T-cell (primary cell): ENCODE results near the gene ADAMTS12. TPM values are rescaled to one million over a fixed set of nuclear protein-coding genes. Genes with fewer than 3 reads are reported as not detected.

ENCODE experiments used
- ATAC-seq, 4 experiments: fragments of 200-7000 bp in 3 of 4; fragments of 150-1000 bp in 1 of 4; cut with Tn5 transposase; replicated peaks in 1 of 4; 1 replicate in 3 of 4; 2 replicates in 1 of 4; pipeline ENCODE4 v1.10.0; 2021; ENCODE audit warnings: moderate library complexity in 3 of 4, mild to moderate bottlenecking in 2 of 4, moderate number of reproducible peaks in 1 of 4
- CTCF ChIA-PET, 2 donors: fragments of 300-600 bp; sonication (Branson Sonifier 250); formaldehyde crosslinking; loops; one replicate each; lab custom pipeline; 2022; ENCODE audit warnings: antibody characterized with exemption in 2 of 2; lab: Charles Lee
- POLR2A ChIA-PET, 2 donors: fragments of 300-600 bp; sonication (Branson Sonifier 250); formaldehyde crosslinking; loops; one replicate each; lab custom pipeline; 2022; ENCODE audit warnings: antibody characterized with exemption in 2 of 2; lab: Charles Lee
- DNase-seq, 35 experiments: peaks; one replicate each; pipeline versions ENCODE4 v3.0.0 to v3.0.0-alpha.2; 2013 to 2023
- H3K27ac ChIP-seq: one replicate; pipeline ENCODE4 v1.5.1; 2013; ENCODE audit warnings: low read length
- H3K27me3 ChIP-seq, 2 experiments: replicated peaks in 1 of 2; 1 replicate in 1 of 2; 2 replicates in 1 of 2; pipeline versions ENCODE4 v1.6.1 to v1.7.0; 2013; ENCODE audit warnings: low read length in 1 of 2, mixed read lengths in 1 of 2; ENCODE audit not compliant: control insufficient read depth in 2 of 2, insufficient read depth in 2 of 2; ENCODE audit errors: extremely low read depth in 1 of 2
- H3K36me3 ChIP-seq, 2 donors: 1 replicate in 1 of 2; 2 replicates in 1 of 2; pipeline versions ENCODE4 v1.6.1 to v1.7.0; 2013; ENCODE audit warnings: low read length in 1 of 2; ENCODE audit not compliant: control insufficient read depth in 2 of 2, insufficient read depth in 1 of 2; ENCODE audit errors: extremely low read depth in 1 of 2
- H3K4me1 ChIP-seq, 2 experiments: 1 replicate in 1 of 2; 2 replicates in 1 of 2; pipeline versions ENCODE4 v1.6.1 to v1.7.0; 2013; ENCODE audit warnings: low read length in 2 of 2, mixed read lengths in 1 of 2; ENCODE audit not compliant: insufficient read depth in 2 of 2, control insufficient read depth in 1 of 2; ENCODE audit errors: extremely low read depth in 1 of 2
- H3K4me3 ChIP-seq, 2 donors: 1 replicate in 1 of 2; 2 replicates in 1 of 2; pipeline versions ENCODE4 v1.5.1 to v1.7.0; 2013; ENCODE audit warnings: mild to moderate bottlenecking in 2 of 2, low read length in 1 of 2, moderate library complexity in 1 of 2; ENCODE audit not compliant: control insufficient read depth in 1 of 2; ENCODE audit errors: extremely low read depth in 1 of 2
- H3K9me3 ChIP-seq: 2 replicates; pipeline ENCODE4 v1.7.0; 2013
- H3K27ac Mint-ChIP-seq, 2 donors: one replicate each; pipeline ENCODE4 v1.8.0; 2020 to 2021; ENCODE audit warnings: mild to moderate bottlenecking in 2 of 2, mixed read lengths in 2 of 2
- H3K27me3 Mint-ChIP-seq, 2 donors: one replicate each; pipeline ENCODE4 v1.8.0; 2021 to 2022; ENCODE audit warnings: mixed read lengths in 2 of 2
- H3K36me3 Mint-ChIP-seq: one replicate; pipeline ENCODE4 v1.8.0; 2021; ENCODE audit warnings: mixed read lengths
- H3K4me1 Mint-ChIP-seq, 3 donors: one replicate each; pipeline ENCODE4 v1.8.0; 2020 to 2022; ENCODE audit warnings: mixed read lengths in 3 of 3, mild to moderate bottlenecking in 1 of 3
- H3K4me3 Mint-ChIP-seq, 3 donors: one replicate each; pipeline ENCODE4 v1.8.0; 2020 to 2022; ENCODE audit warnings: mild to moderate bottlenecking in 3 of 3, mixed read lengths in 3 of 3, moderate library complexity in 3 of 3
- H3K9me3 Mint-ChIP-seq, 3 donors: one replicate each; pipeline ENCODE4 v1.8.0; 2020 to 2022; ENCODE audit warnings: mixed read lengths in 3 of 3
- WGBS: methylation state at CpG from one replicate; pipeline ENCODE4 v1.1.5; 2013; ENCODE audit warnings: missing lambda C conversion rate; ENCODE audit not compliant: insufficient coverage; 5-methylcytosine and 5-hydroxymethylcytosine counted together
- total RNA-seq, 35 experiments: library from RNA in 6 of 35; stranded (reverse) in 6 of 35; fragments of 120-200 nt in 1 of 35; gene quantifications; one replicate each; pipeline versions ENCODE4 v1.2.1 to v1.2.4 and lab custom pipeline; 2013 to 2026

ADAMTS12 gene
- total RNA-seq, 5 donors from 2014 or later (not counting 1 experiment from before 2014, with no cell fraction given) = 0.03 TPM; not detected in 4

- ATAC-seq = no peak
- no peak for DNase-seq
- no peak overlapping the region for H3K4me3 Mint-ChIP-seq
- no peaks in the 10 kb centered on the region for H3K9me3 Mint-ChIP-seq
- Histone ChIP-seq H3K4me3 (no peak overlapping the region), H3K36me3 (no peaks in the 10 kb centered on the region), H3K4me1 (no peaks in the 10 kb centered on the region), H3K27me3 (peaks cover 0 to 2% of the 10 kb centered on the region in 2 experiments), H3K27ac (no peak overlapping the region), H3K9me3 (no peaks in the 10 kb centered on the region)
- H3K4me1 Mint-ChIP-seq = no peaks in the 10 kb centered on the region
- 90% methylated on average over 5 of the region's 10 CpGs for WGBS
- ChIA-PET CTCF (no interaction called here), POLR2A (no interaction called here)
- no peaks in the 10 kb centered on the region for H3K36me3 Mint-ChIP-seq
- H3K27ac Mint-ChIP-seq = no peak overlapping the region
- peaks cover 2 to 3% of the 10 kb centered on the region in 2 donors for H3K27me3 Mint-ChIP-seq
Measured at GRCh38 chr5:33530183-33531036, 361.4 kb downstream of the ADAMTS12 start.

GRCh38 chr5:33527696-33528095, 364.1 kb downstream of the ADAMTS12 start:
- no peaks in the 10 kb centered on the region for H3K27me3 ChIP-seq
- POLR2A ChIA-PET = no interaction called here
- H3K27ac ChIP-seq = no peak overlapping the region
- no peak overlapping the region for H3K4me3 ChIP-seq
- H3K9me3 ChIP-seq = no peaks in the 10 kb centered on the region
- H3K4me1 ChIP-seq = no peaks in the 10 kb centered on the region
- Mint-ChIP-seq H3K27ac (no peak overlapping the region), H3K27me3 (peaks cover 0 to 4% of the 10 kb centered on the region in 2 donors), H3K4me3 (no peak overlapping the region), H3K36me3 (no peaks in the 10 kb centered on the region), H3K9me3 (no peaks in the 10 kb centered on the region), H3K4me1 (no peaks in the 10 kb centered on the region)
- DNase-seq (no peak), ATAC-seq (no peak)
- no peaks in the 10 kb centered on the region for H3K36me3 ChIP-seq
- CTCF ChIA-PET = interaction anchor here in 1 of 2 donors (0.7 kb wide), 1 partner anchor 75 kb away, joined by 5 read pairs; no protein-coding TSS in a partner anchor
- WGBS = no CpG with 5 or more reads among the region's 2 CpGs

- Histone ChIP-seq H3K9me3 (no peaks in the 10 kb centered on the region), H3K4me3 (no peak overlapping the region), H3K4me1 (no peaks in the 10 kb centered on the region), H3K27ac (no peak overlapping the region), H3K27me3 (no peaks in the 10 kb centered on the region), H3K36me3 (no peaks in the 10 kb centered on the region)
- Mint-ChIP-seq H3K9me3 (no peaks in the 10 kb centered on the region), H3K27ac (no peak overlapping the region), H3K4me1 (no peaks in the 10 kb centered on the region), H3K4me3 (no peak overlapping the region), H3K27me3 (peaks cover 4% of the 10 kb centered on the region in 2 donors), H3K36me3 (no peaks in the 10 kb centered on the region)
- CTCF ChIA-PET = no interaction called here
- WGBS = 57% methylated on average over 4 of the region's 4 CpGs
- POLR2A ChIA-PET = no interaction called here
- no peak for DNase-seq
- no peak for ATAC-seq
Measured at GRCh38 chr5:33526755-33527154, 365.0 kb downstream of the ADAMTS12 start.

GRCh38 chr5:33524476-33524875, 367.3 kb downstream of the ADAMTS12 start:
- ChIA-PET POLR2A (no interaction called here), CTCF (no interaction called here)
- Histone ChIP-seq H3K9me3 (no peaks in the 10 kb centered on the region), H3K4me3 (no peak overlapping the region), H3K27ac (no peak overlapping the region), H3K27me3 (no peaks in the 10 kb centered on the region), H3K4me1 (no peaks in the 10 kb centered on the region), H3K36me3 (no peaks in the 10 kb centered on the region)
- H3K9me3 Mint-ChIP-seq = peaks cover 0 to under 1% (median 0%) of the 10 kb centered on the region in 3 donors
- peaks cover 4 to 6% of the 10 kb centered on the region in 2 donors for H3K27me3 Mint-ChIP-seq
- DNase-seq = no peak
- no peaks in the 10 kb centered on the region for H3K4me1 Mint-ChIP-seq
- H3K4me3 Mint-ChIP-seq = no peak overlapping the region
- no peak overlapping the region for H3K27ac Mint-ChIP-seq
- WGBS = 95% methylated on average over 2 of the region's 2 CpGs
- no peak for ATAC-seq
- no peaks in the 10 kb centered on the region for H3K36me3 Mint-ChIP-seq

GRCh38 chr5:33523208-33523771, 368.5 kb downstream of the ADAMTS12 start:
- Histone ChIP-seq H3K36me3 (no peaks in the 10 kb centered on the region), H3K27ac (no peak overlapping the region), H3K9me3 (no peaks in the 10 kb centered on the region), H3K4me1 (no peaks in the 10 kb centered on the region), H3K27me3 (no peaks in the 10 kb centered on the region), H3K4me3 (no peak overlapping the region)
- Mint-ChIP-seq H3K27ac (no peak overlapping the region), H3K9me3 (peaks cover 0 to 4% (median 3%) of the 10 kb centered on the region in 3 donors), H3K36me3 (no peaks in the 10 kb centered on the region), H3K27me3 (peaks cover 4 to 6% of the 10 kb centered on the region in 2 donors), H3K4me3 (no peak overlapping the region), H3K4me1 (no peaks in the 10 kb centered on the region)
- WGBS = 60% methylated on average over 1 of the region's 2 CpGs
- DNase-seq = no peak
- ChIA-PET CTCF (no interaction called here), POLR2A (interaction anchor here in 1 of 2 donors (0.6 kb wide), 1 partner anchor 1375 kb away, joined by 3 read pairs; no protein-coding TSS in a partner anchor)
- no peak for ATAC-seq

- H3K4me1 Mint-ChIP-seq = no peaks in the 10 kb centered on the region
- no peak overlapping the region for H3K4me3 ChIP-seq
- no peaks in the 10 kb centered on the region for H3K27me3 ChIP-seq
- ATAC-seq (no peak), DNase-seq (no peak)
- CTCF ChIA-PET = no interaction called here
- H3K27me3 Mint-ChIP-seq = peaks cover 0 to 5% of the 10 kb centered on the region in 2 donors
- POLR2A ChIA-PET = no interaction called here
- no CpG with 5 or more reads among the region's 2 CpGs for WGBS
- H3K27ac ChIP-seq = no peak overlapping the region
- no peaks in the 10 kb centered on the region for H3K9me3 ChIP-seq
- H3K27ac Mint-ChIP-seq = no peak overlapping the region
- H3K4me1 ChIP-seq = no peaks in the 10 kb centered on the region
- H3K9me3 Mint-ChIP-seq = peaks cover 0 to 4% (median 3%) of the 10 kb centered on the region in 3 donors
- no peaks in the 10 kb centered on the region for H3K36me3 Mint-ChIP-seq
- H3K36me3 ChIP-seq = no peaks in the 10 kb centered on the region
- no peak overlapping the region for H3K4me3 Mint-ChIP-seq
Measured at GRCh38 chr5:33516421-33516820, 375.4 kb downstream of the ADAMTS12 start.
